Measurements from ENCODE around the gene CD320. TPM values are rescaled to one million over a fixed set of nuclear protein-coding genes. Genes with fewer than 3 reads are reported as not detected.

CD320 gene
- total and polyA plus RNA-seq, 2 of the 8 experiments (the other 6 are each of a cell fraction or from before 2014, with no cell fraction given): 80.4 to 157 TPM

- TF ChIP-seq ATF2 (IDR thresholded peaks at IDR 0.05; ENCODE audit: low read length): peak; percentile 89
Measured at GRCh38 chr19:8321067-8321985, 13.2 kb upstream of the CD320 start, which contains the start of the genes NDUFA7 and RPS28 (continued).

Measured in H1 (cell line).